AG04449 (cell line): Measurements from ENCODE around the gene EMC9.

Experiments
- CTCF ChIA-PET: fragments of 350-600 bp; formaldehyde crosslinking; extraction: SDS; loops from one replicate; lab custom pipeline; 2021; ENCODE audit warnings: antibody characterized with exemption; lab: Yijun Ruan, JAX
- POLR2A ChIA-PET: fragments of 400-600, 350-600 bp; formaldehyde crosslinking; extraction: SDS; loops from one replicate; lab custom pipeline; 2020; ENCODE audit warnings: antibody characterized with exemption, inconsistent platforms; lab: Yijun Ruan, JAX
- DNase-seq: peaks from one replicate; pipeline ENCODE4 v3.0.0-alpha.2; 2010; ENCODE audit warnings: low read depth, low spot score
- H3K4me3 ChIP-seq: 2 replicates; pipeline ENCODE4 v1.5.1; 2011; ENCODE audit warnings: low read depth, mild to moderate bottlenecking, control low read depth, low read length
- TF ChIP-seq, protein P1 (sequence below): IDR thresholded peaks from one replicate; pipeline ENCODE4 v1.5.1; 2011; ENCODE audit warnings: mild to moderate bottlenecking, moderate library complexity, low read length, control low read depth, inconsistent platforms; ENCODE audit not compliant: insufficient read depth; ENCODE audit errors: missing control alignments

EMC9 gene, protein sequence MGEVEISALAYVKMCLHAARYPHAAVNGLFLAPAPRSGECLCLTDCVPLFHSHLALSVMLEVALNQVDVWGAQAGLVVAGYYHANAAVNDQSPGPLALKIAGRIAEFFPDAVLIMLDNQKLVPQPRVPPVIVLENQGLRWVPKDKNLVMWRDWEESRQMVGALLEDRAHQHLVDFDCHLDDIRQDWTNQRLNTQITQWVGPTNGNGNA

DNA sequence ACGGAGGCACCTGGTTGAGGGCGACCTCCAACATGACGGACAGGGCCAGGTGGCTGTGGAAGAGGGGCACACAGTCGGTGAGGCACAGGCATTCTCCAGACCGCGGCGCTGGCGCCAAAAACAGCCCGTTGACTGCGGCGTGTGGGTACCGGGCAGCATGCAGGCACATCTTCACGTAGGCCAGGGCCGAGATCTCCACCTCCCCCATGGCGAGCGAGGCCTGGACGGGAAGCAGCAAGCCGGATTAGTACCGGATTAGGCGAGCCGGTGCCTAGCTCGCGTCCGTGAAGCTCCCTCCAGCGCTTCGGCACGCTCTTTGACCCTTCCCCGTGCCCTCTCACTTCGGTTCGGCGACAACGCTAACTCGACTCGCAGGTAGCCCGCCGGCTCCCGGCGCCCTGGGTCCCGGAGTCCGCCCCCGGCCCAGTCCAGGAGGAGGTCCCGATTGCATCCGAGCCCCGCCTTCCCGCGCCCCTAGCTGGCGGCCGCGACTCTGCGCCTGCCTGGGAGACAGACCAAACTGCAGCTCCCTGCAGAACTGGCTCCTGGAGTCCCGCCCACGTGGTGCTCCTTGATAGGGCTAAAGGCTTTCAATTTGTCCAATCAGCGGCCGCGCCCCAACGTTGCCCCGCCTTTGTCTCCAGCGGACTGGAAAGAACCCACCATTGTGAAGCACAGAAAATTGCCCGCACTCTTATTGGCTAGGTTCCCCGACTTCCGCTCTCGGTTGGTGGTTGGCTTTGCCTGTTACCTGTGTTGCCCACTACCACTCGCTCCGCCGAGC lies at the start of gene EMC9:
TSS of gene EMC9 (minus strand) at position 495 of the 784 bp plus-strand sequence. CDS start at position 208, 287 bp downstream.
- ChIA-PET CTCF (interaction anchor here (0.6 to 2.1 kb wide), 11 partner anchors 14 to 169 kb away, joined by 3 to 15 read pairs (median 4); partner anchors contain the start of genes CIDEB, DCAF11, IRF9 and NRL), POLR2A (interaction anchor here (1.0 to 1.5 kb wide), 7 partner anchors 9 to 158 kb away, joined by 3 to 7 read pairs (median 5); partner anchors contain the start of genes DCAF11, DHRS1, IRF9 and NOP9)
- peak; percentile 94 for DNase-seq
- TF ChIP-seq, protein P1, sequence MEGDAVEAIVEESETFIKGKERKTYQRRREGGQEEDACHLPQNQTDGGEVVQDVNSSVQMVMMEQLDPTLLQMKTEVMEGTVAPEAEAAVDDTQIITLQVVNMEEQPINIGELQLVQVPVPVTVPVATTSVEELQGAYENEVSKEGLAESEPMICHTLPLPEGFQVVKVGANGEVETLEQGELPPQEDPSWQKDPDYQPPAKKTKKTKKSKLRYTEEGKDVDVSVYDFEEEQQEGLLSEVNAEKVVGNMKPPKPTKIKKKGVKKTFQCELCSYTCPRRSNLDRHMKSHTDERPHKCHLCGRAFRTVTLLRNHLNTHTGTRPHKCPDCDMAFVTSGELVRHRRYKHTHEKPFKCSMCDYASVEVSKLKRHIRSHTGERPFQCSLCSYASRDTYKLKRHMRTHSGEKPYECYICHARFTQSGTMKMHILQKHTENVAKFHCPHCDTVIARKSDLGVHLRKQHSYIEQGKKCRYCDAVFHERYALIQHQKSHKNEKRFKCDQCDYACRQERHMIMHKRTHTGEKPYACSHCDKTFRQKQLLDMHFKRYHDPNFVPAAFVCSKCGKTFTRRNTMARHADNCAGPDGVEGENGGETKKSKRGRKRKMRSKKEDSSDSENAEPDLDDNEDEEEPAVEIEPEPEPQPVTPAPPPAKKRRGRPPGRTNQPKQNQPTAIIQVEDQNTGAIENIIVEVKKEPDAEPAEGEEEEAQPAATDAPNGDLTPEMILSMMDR, result peak; percentile 56
- H3K4me3 ChIP-seq, result peak within 1 kb of the TSS; percentile 97

DNA sequence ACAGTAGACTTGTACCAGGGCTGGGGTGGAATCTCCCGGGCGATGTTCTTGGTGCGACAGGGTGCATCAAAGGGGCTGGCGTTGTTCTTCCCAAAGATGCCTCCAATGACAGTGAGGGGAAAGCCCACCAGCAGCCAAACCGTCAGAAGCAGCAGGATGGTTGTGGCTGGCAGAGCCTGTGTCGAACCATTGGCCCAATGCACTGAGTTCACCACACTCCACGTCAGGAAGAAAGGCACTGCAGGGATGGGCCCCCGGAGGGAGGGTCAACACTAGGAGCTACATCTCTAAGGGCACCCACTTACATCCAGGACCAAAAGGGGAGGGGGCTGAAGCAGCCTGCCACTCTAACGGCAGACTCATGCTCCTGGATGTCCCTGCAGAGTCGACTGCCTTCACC lies 49.0 kb upstream of the EMC9 start:
- ChIA-PET CTCF (interaction anchor here (1.6 to 5.0 kb wide), 2 partner anchors 107 to 118 kb away, joined by 7 to 20 read pairs; partner anchors contain the start of gene CIDEB), POLR2A (no interaction called here)
- TF ChIP-seq, protein P1, result no peak
- DNase-seq, result no peak
- H3K4me3 ChIP-seq, result no peak overlapping the region

- CTCF ChIA-PET, result interaction anchor here (1.1 to 7.5 kb wide), 4 partner anchors 25 to 119 kb away, joined by 3 to 60 read pairs (median 12); partner anchors contain the start of genes CIDEB and IRF9
- DNase-seq, result no peak
- TF ChIP-seq, protein P1, result no peak
- POLR2A ChIA-PET, result interaction anchor here (1.0 to 2.4 kb wide), 7 partner anchors 24 to 82 kb away, joined by 3 to 10 read pairs (median 4); partner anchors contain the start of genes DCAF11, NRL, PSME2 and RABGGTA
- H3K4me3 ChIP-seq, result no peak overlapping the region
Observed at GRCh38 chr14:24189460-24189859, 48.1 kb upstream of the EMC9 start.

GRCh38 chr14:24189059-24189375 lies 47.6 kb upstream of the EMC9 start:
- H3K4me3 ChIP-seq, result peak overlapping the region; percentile 30
- TF ChIP-seq, protein P1, result no peak
- ChIA-PET CTCF (interaction anchor here (0.9 to 7.5 kb wide), 6 partner anchors 25 to 242 kb away, joined by 3 to 60 read pairs (median 4); partner anchors contain the start of genes CIDEB, DHRS1, IRF9 and NOP9), POLR2A (interaction anchor here (1.0 to 2.4 kb wide), 8 partner anchors 25 to 110 kb away, joined by 3 to 10 read pairs (median 4); partner anchors contain the start of genes DCAF11, DHRS1, NOP9 and NRL)
- DNase-seq, result no peak

GRCh38 chr14:24188251-24189058 lies 47.1 kb upstream of the EMC9 start, which contains the start of gene IPO4:
Gene IPO4 (minus strand): TSS chr14:24188816. CDS start chr14:24188787, 29 bp downstream.
- ChIA-PET POLR2A (interaction anchor here (0.6 to 2.4 kb wide), 8 partner anchors 26 to 111 kb away, joined by 3 to 10 read pairs (median 4); partner anchors contain the start of genes DCAF11, DHRS1, NOP9 and NRL), CTCF (interaction anchor here (0.6 to 7.5 kb wide), 6 partner anchors 27 to 1213 kb away, joined by 3 to 60 read pairs (median 4); partner anchors contain the start of genes CIDEB, DHRS1, IRF9 and NOP9)
- H3K4me3 ChIP-seq, result peak within 1 kb of the TSS; percentile 84
- peak; percentile 90 for DNase-seq
- TF ChIP-seq, protein P1, result no peak
